GM12892 (cell line): Measurements from ENCODE around the gene DAAM1.

ENCODE experiments used
- DNase-seq: peaks from one replicate; pipeline ENCODE4 v3.0.0; 2011; ENCODE audit not compliant: insufficient read length
- FAIRE-seq: peaks from 2 replicates; lab custom pipeline; 2011; peaks lifted over from hg19 to GRCh38; lab: Jason Lieb, UNC
- POLR2A ChIP-seq: IDR thresholded peaks from 2 replicates; pipeline ENCODE4 v1.6.1; 2011; ENCODE audit warnings: low read depth, low read length, control low read depth
- POLR2AphosphoS5 ChIP-seq: IDR thresholded peaks from 2 replicates; pipeline ENCODE4 v1.6.1; 2011; ENCODE audit warnings: low read depth, low read length, control low read depth
- TAF1 ChIP-seq: IDR thresholded peaks from 2 replicates; pipeline ENCODE4 v1.6.1; 2011; ENCODE audit warnings: low read depth, mild to moderate bottlenecking, control low read depth, low read length, borderline replicate concordance

Gene DAAM1

GRCh38 chr14:59355091-59355490 is 166.6 kb downstream of the DAAM1 start:
- FAIRE-seq = no peak
- TF ChIP-seq TAF1 (no peak), POLR2A (no peak), POLR2AphosphoS5 (no peak)

GRCh38 chr14:59356312-59356711 is 167.8 kb downstream of the DAAM1 start:
- TF ChIP-seq TAF1 (no peak), POLR2A (no peak), POLR2AphosphoS5 (no peak)
- FAIRE-seq (no peak), DNase-seq (no peak)

More at GRCh38 chr14:59355091-59355490, 166.6 kb downstream of the DAAM1 start:
- DNase-seq = no peak

- TF ChIP-seq POLR2A = no peak
- TF ChIP-seq TAF1 = no peak
- no peak for TF ChIP-seq POLR2AphosphoS5
- DNase-seq = peak; percentile 13
- FAIRE-seq = no peak
Measured at GRCh38 chr14:59356767-59357166, 168.3 kb downstream of the DAAM1 start.

- FAIRE-seq (no peak), DNase-seq (no peak)
- TF ChIP-seq TAF1 (no peak), POLR2A (no peak), POLR2AphosphoS5 (no peak)
Measured at GRCh38 chr14:59358102-59358501, 169.6 kb downstream of the DAAM1 start.

- DNase-seq (no peak), FAIRE-seq (no peak)
- no peak for TF ChIP-seq TAF1
- no peak for TF ChIP-seq POLR2AphosphoS5
- no peak for TF ChIP-seq POLR2A
Measured at GRCh38 chr14:59358784-59359183, 170.3 kb downstream of the DAAM1 start.

- TF ChIP-seq POLR2A (no peak), POLR2AphosphoS5 (no peak), TAF1 (no peak)
- DNase-seq = no peak
- no peak for FAIRE-seq
Measured at GRCh38 chr14:59359431-59360124, 171.1 kb downstream of the DAAM1 start.

- no peak for DNase-seq
- TF ChIP-seq POLR2AphosphoS5 (no peak), POLR2A (no peak), TAF1 (no peak)
- no peak for FAIRE-seq
Measured at GRCh38 chr14:59360233-59360632, 171.8 kb downstream of the DAAM1 start.

- TF ChIP-seq POLR2AphosphoS5 = no peak
- no peak for TF ChIP-seq POLR2A
- TF ChIP-seq TAF1 = no peak
- FAIRE-seq (no peak), DNase-seq (no peak)
Measured at GRCh38 chr14:59360923-59361794, 172.7 kb downstream of the DAAM1 start.

GRCh38 chr14:59362513-59362912 is 174.0 kb downstream of the DAAM1 start:
- no peak for DNase-seq
- FAIRE-seq = no peak
- TF ChIP-seq POLR2A = no peak
- no peak for TF ChIP-seq TAF1
- no peak for TF ChIP-seq POLR2AphosphoS5

GRCh38 chr14:59363531-59364226 is 175.2 kb downstream of the DAAM1 start:
- DNase-seq (no peak), FAIRE-seq (no peak)
- TF ChIP-seq POLR2AphosphoS5 = no peak
- no peak for TF ChIP-seq TAF1
- TF ChIP-seq POLR2A = no peak

GRCh38 chr14:59370158-59370742 is 181.8 kb downstream of the DAAM1 start:
- FAIRE-seq = no peak
- TF ChIP-seq POLR2A = no peak
- no peak for TF ChIP-seq POLR2AphosphoS5
- TF ChIP-seq TAF1 = no peak
- DNase-seq = no peak
